Liver (tissue), 3 donors: Measurements from ENCODE around the gene ASAP2.

Experiments
- CTCF ChIP-seq: fragments of 150-350 bp; IDR thresholded peaks from 2 replicates; pipeline ENCODE4 v1.5.1; 2017; ENCODE audit warnings: improper control_type of control experiment, low read depth, low read length; ENCODE audit not compliant: missing input control
- MAX ChIP-seq: IDR thresholded peaks from 2 replicates; pipeline ENCODE4 v1.6.1; 2016; ENCODE audit warnings: antibody characterized with exemption
- REST ChIP-seq: IDR thresholded peaks from 2 replicates; pipeline ENCODE4 v1.6.1; 2016; ENCODE audit warnings: antibody characterized with exemption, mild to moderate bottlenecking
- RXRA ChIP-seq, 2 donors: IDR thresholded peaks; 2 replicates each; pipeline ENCODE4 v1.6.1; 2017 to 2018; ENCODE audit warnings: antibody characterized with exemption in 2 of 2, mild to moderate bottlenecking in 1 of 2
- SP1 ChIP-seq: IDR thresholded peaks from 2 replicates; pipeline ENCODE4 v1.6.1; 2018; ENCODE audit warnings: antibody characterized with exemption, mild to moderate bottlenecking
- TAF1 ChIP-seq: conservative IDR thresholded peaks from 2 replicates; pipeline ENCODE4 v1.6.1; 2016; ENCODE audit warnings: antibody characterized with exemption, mild to moderate bottlenecking
- YY1 ChIP-seq: IDR thresholded peaks from 2 replicates; pipeline ENCODE4 v1.6.1; 2016; ENCODE audit warnings: antibody characterized with exemption, mild to moderate bottlenecking
- ZBTB33 ChIP-seq: IDR thresholded peaks from 2 replicates; pipeline ENCODE4 v1.6.1; 2016; ENCODE audit warnings: antibody characterized with exemption
- donor health status: healthy.
- donor health status: healthy.

GRCh38 chr2:9288233-9288632, 81.6 kb downstream of the ASAP2 start:
- TF ChIP-seq CTCF, result no peak
- TF ChIP-seq MAX, result no peak
- no peak for TF ChIP-seq TAF1
- TF ChIP-seq SP1, result no peak
- no peak for TF ChIP-seq YY1
- TF ChIP-seq ZBTB33, result no peak
- no peak for TF ChIP-seq RXRA (IDR thresholded peaks at IDR 0.05)
- TF ChIP-seq REST, result no peak
